Pancreas (tissue), 10 donors: Measurements from ENCODE around the gene TBC1D5. TPM values are rescaled to one million over a fixed set of nuclear protein-coding genes. Genes with fewer than 3 reads are reported as not detected.

Experiments
- ATAC-seq, 4 donors: fragments of 200-7000 bp; cut with Tn5 transposase; one replicate each; pipeline versions ENCODE4 v1.8.0 to v1.9.1; 2020; ENCODE audit warnings: mild to moderate bottlenecking in 4 of 4, moderate library complexity in 4 of 4
- DNase-seq, 6 donors: peaks; one replicate each; pipeline ENCODE4 v3.0.0-alpha.2; 2020
- FAIRE-seq: peaks from 2 replicates; lab custom pipeline; 2012; peaks lifted over from hg19 to GRCh38; lab: Jason Lieb, UNC
- H3K27ac ChIP-seq, 4 donors: fragments of 200-600 bp; sonication (generic); 1 replicate in 3 of 4; 2 replicates in 1 of 4; pipeline versions ENCODE4 v1.5.0 to v1.8.0; 2020
- H3K27me3 ChIP-seq, 4 donors: fragments of 200-600 bp; one replicate each; pipeline ENCODE4 v1.8.0; 2021
- H3K36me3 ChIP-seq, 3 donors: fragments of 200-600 bp; sonication (generic) in 1 of 3; one replicate each; pipeline versions ENCODE4 v1.5.0 to v1.8.0; 2020 to 2021
- H3K4me1 ChIP-seq, 3 donors: fragments of 200-600 bp; one replicate each; pipeline ENCODE4 v1.8.0; 2021
- H3K4me3 ChIP-seq, 4 donors: fragments of 200-600 bp; sonication (generic) in 2 of 4; one replicate each; pipeline versions ENCODE4 v1.5.0 to v1.8.0; 2020 to 2021
- H3K9me3 ChIP-seq, 4 donors: fragments of 200-600 bp; one replicate each; pipeline ENCODE4 v1.8.0; 2021
- WGBS, 2 donors: extraction: QIAGEN DNeasy Blood & Tissue Kit; methylation state at CpG; one replicate each; pipeline ENCODE4 v1.1.7; 2013; 5-methylcytosine and 5-hydroxymethylcytosine counted together
- intact Hi-C, 3 donors: fragments of 100-400 bp; cut with DNase I; formaldehyde crosslinking; loops; one replicate each; pipeline versions ENCODE4 v1.11.1 to v1.14.2; 2022
- polyA plus RNA-seq, 2 donors: library from polyadenylated mRNA; stranded (reverse); fragments of 200-250 nt; gene quantifications; one replicate each; pipeline ENCODE4 v1.2.3, GENCODE V29; 2013
- total RNA-seq, 6 donors: library from RNA; stranded (reverse); fragmentation: NEBNext Ultra II Directional in 4 of 6; extraction: Animal tissue kit (Norgen Biotek cat#: 25700) in 4 of 6; gene quantifications; one replicate each; pipeline versions ENCODE4 v1.2.1 to v1.2.4, GENCODE V29; 2021 to 2023
- TF ChIP-seq, protein P1 (sequence below), 4 donors: fragments of 200-600 bp; sonication (generic) in 3 of 4; IDR thresholded peaks; one replicate each; pipeline versions ENCODE4 v1.5.0 to v1.8.0; 2021; ENCODE audit warnings: antibody characterized with exemption in 4 of 4
- donor health status: healthy with polysubstance abuse.
- donor health status: DM: no; HTN: no; CAD: no; lungs with moderate emphysema.
- donor health status: DM: no; HTN: no; CAD: no.
- donor health status: control.
- donor health status: control.
- donor health status: Bipolar disorder and iron deficiency.
- donor health status: DM: yes; HTN: yes; CAD: no.
- donor health status: DM: no; HTN: no; CAD: no.
- donor health status: DM: no; HTN: no; CAD: no.
- donor health status: DM: yes; HTN: yes; CAD: no.

Gene TBC1D5
- total and polyA plus RNA-seq, 8 donors = 6.5 to 39.2 (median 19.9) TPM

DNA sequence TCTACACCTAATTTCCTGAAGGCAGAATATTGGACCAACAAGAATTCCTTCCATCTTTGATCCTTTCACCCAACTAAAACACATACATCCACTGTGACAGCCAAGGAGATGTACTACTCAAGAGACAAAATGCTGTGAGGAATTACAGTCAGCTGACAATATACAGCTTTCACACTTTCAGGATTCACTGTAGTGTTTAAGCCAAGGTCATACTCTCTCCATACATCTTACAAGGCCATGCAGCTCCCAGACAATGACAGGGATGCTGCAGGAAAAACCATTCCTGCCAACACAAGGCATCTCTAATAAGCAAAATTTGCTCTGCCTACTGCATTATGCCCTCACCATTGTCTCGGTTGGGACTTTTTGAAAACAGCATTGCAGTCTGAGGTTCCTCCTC, 170.7 kb downstream of the TBC1D5 start:
- Histone ChIP-seq H3K4me1 (no peaks in the 10 kb centered on the region), H3K4me3 (no peak overlapping the region), H3K36me3 (no peaks in the 10 kb centered on the region), H3K27ac (no peak overlapping the region), H3K9me3 (no peaks in the 10 kb centered on the region), H3K27me3 (no peaks in the 10 kb centered on the region)
- DNase-seq (no peak), ATAC-seq (no peak), FAIRE-seq (no peak)
- intact Hi-C loops = no loop called here
- 91% methylated on average over 1 of the region's 1 CpG for WGBS, 2 donors
- TF ChIP-seq, protein P1, sequence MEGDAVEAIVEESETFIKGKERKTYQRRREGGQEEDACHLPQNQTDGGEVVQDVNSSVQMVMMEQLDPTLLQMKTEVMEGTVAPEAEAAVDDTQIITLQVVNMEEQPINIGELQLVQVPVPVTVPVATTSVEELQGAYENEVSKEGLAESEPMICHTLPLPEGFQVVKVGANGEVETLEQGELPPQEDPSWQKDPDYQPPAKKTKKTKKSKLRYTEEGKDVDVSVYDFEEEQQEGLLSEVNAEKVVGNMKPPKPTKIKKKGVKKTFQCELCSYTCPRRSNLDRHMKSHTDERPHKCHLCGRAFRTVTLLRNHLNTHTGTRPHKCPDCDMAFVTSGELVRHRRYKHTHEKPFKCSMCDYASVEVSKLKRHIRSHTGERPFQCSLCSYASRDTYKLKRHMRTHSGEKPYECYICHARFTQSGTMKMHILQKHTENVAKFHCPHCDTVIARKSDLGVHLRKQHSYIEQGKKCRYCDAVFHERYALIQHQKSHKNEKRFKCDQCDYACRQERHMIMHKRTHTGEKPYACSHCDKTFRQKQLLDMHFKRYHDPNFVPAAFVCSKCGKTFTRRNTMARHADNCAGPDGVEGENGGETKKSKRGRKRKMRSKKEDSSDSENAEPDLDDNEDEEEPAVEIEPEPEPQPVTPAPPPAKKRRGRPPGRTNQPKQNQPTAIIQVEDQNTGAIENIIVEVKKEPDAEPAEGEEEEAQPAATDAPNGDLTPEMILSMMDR (IDR thresholded peaks at IDR 0.05) = no peak

DNA sequence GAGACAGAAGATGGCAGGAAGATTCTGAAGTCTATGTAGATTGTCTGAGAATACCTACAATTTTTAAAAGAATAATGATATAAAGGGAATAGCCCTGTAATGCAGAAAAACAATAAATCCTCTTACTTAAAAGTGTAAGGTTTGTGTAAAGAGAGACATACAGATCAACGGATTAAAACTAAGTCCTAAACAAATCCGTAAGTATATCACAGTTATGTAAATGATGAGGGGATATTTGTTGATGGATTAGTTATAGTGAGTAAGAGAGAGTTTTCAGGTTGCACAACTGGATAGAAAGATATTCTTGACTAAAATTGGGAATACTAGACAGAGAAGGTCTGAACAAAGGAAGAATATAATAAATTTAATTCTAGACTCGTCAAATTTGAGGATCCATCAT, 179.6 kb downstream of the TBC1D5 start:
- no peaks in the 10 kb centered on the region for H3K9me3 ChIP-seq
- no peak for FAIRE-seq
- no peaks in the 10 kb centered on the region for H3K36me3 ChIP-seq
- no peak for ATAC-seq
- no peaks in the 10 kb centered on the region for H3K4me1 ChIP-seq
- no peaks in the 10 kb centered on the region for H3K27me3 ChIP-seq
- no peak overlapping the region for H3K27ac ChIP-seq
- intact Hi-C loops = no loop called here
- WGBS, 2 donors = 95 to 97% methylated on average over 3 of the region's 3 CpGs
- no peak for DNase-seq
- H3K4me3 ChIP-seq = no peak overlapping the region
- TF ChIP-seq, protein P1 (IDR thresholded peaks at IDR 0.05) = no peak

DNA sequence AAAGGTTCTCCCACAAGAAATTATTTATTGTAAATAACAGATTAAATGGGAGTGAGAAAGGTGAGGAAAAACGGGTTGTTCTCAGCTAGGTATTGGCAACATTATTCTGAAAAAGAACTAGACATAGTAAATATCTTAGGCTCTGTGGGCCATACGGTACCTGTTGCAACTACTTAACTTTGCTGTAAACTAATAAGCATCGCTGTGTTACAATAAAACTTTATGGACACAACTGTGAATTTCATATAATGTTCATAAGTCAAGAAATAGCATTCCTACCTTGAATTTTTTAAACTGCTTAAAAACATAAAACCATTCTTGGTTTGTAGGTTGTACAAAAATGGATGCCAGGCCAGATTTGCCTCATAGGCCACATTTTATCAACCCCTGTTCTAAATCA, 183.9 kb downstream of the TBC1D5 start:
- H3K27ac ChIP-seq = no peak overlapping the region
- H3K4me1 ChIP-seq = peaks cover 0 to 3% (median 1%) of the 10 kb centered on the region in 3 donors
- no peaks in the 10 kb centered on the region for H3K9me3 ChIP-seq
- FAIRE-seq (no peak), DNase-seq (no peak), ATAC-seq (no peak)
- no peaks in the 10 kb centered on the region for H3K27me3 ChIP-seq
- intact Hi-C loops = no loop called here
- 97% methylated on average over 3 of the region's 3 CpGs for WGBS, 2 donors
- H3K36me3 ChIP-seq = no peaks in the 10 kb centered on the region
- H3K4me3 ChIP-seq = no peak overlapping the region
- TF ChIP-seq, protein P1 (IDR thresholded peaks at IDR 0.05) = no peak

DNA sequence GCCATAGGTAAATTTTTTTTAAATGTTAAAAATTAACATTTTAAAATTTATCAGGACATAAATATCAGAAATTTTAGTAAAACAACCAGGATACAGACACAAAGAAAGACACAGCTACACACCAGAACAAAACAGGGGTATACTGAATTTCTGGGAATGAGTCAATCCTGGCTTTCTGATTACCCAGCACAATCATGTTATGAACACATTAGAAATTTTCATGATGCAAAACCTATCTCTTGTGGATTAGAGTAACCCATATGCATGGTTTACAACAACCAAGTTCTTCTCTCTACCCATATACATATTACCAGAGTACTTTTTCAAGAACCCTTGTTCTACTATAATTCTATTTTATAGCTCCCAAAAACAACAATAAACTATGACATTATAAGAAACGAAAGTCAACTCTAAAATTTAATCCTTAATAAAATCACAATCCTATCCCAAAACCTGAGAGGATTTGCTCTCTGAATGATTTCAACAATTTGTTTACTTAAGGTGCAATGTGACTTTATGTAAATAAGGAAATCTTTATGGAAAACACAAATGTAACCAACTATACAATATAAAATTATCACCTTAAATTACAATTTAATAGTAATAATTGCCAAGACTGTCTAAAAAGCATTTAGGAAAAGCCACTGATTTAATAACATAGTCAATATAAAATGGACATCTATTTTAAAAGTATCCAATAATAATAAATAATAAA, 184.5 kb downstream of the TBC1D5 start:
- ATAC-seq (no peak), FAIRE-seq (no peak)
- 84 to 90% methylated on average over 1 of the region's 1 CpG for WGBS, 2 donors

DNA sequence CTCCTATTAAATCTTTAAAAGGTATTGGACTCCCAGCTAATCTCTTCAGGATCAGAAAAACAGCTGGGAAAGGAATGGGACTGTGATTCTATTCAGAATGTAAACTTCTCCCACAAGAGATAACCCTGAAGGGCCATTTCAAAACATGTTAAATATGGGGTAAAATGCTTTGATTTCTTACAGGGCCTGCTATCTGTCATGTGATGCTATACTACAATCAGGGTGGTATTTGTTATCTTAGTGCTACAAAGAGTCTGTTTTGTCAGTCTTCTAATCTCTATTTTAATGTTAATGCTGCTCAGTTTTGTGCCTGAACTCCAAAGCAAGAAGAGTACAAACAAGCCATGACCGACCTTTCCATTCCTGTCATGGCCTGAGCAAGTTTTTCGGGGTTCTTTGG, 186.9 kb downstream of the TBC1D5 start:
- Histone ChIP-seq H3K27me3 (no peaks in the 10 kb centered on the region), H3K36me3 (no peaks in the 10 kb centered on the region)
- TF ChIP-seq, protein P1 (IDR thresholded peaks at IDR 0.05) = no peak

More for the DNA sequence above, 184.5 kb downstream of the TBC1D5 start:
- intact Hi-C loops = no loop called here
- H3K36me3 ChIP-seq = no peaks in the 10 kb centered on the region
- no peak for DNase-seq
- TF ChIP-seq, protein P1 (IDR thresholded peaks at IDR 0.05) = no peak
- no peak overlapping the region for H3K27ac ChIP-seq
- H3K4me3 ChIP-seq = no peak overlapping the region
- no peaks in the 10 kb centered on the region for H3K9me3 ChIP-seq
- peaks cover 0 to 9% (median 7%) of the 10 kb centered on the region in 3 donors for H3K4me1 ChIP-seq
- no peaks in the 10 kb centered on the region for H3K27me3 ChIP-seq

More for the DNA sequence above, 186.9 kb downstream of the TBC1D5 start:
- Histone ChIP-seq H3K4me3 (no peak overlapping the region), H3K27ac (no peak overlapping the region), H3K4me1 (peaks cover 0 to 9% (median 7%) of the 10 kb centered on the region in 3 donors), H3K9me3 (no peaks in the 10 kb centered on the region)
- no peak for FAIRE-seq
- ATAC-seq = no peak
- WGBS, 2 donors = 96 to 100% methylated on average over 2 of the region's 2 CpGs
- no peak for DNase-seq
- intact Hi-C loops = no loop called here
